Ovary (tissue), 9 donors: Measurements from ENCODE around the gene PRLR. TPM values are rescaled to one million over a fixed set of nuclear protein-coding genes. Genes with fewer than 3 reads are reported as not detected.

Experiments used
- DNase-seq, 5 donors: peaks; one replicate each; pipeline ENCODE4 v3.0.0-alpha.2; 2019 to 2020
- H3K27ac ChIP-seq, 2 donors: fragments of 200-600 bp; one replicate each; pipeline versions ENCODE4 v1.5.1 to v1.8.0; 2019 to 2022
- H3K27me3 ChIP-seq: fragments of 200-600 bp; one replicate; pipeline ENCODE4 v1.8.0; 2022
- H3K36me3 ChIP-seq: fragments of 200-600 bp; sonication (generic); one replicate; pipeline ENCODE4 v1.5.1; 2019
- H3K4me1 ChIP-seq: one replicate; pipeline ENCODE4 v1.8.1; 2013; ENCODE audit warnings: mild to moderate bottlenecking, moderate library complexity; ENCODE audit not compliant: insufficient read depth
- H3K4me3 ChIP-seq: fragments of 200-600 bp; sonication (generic); one replicate; pipeline ENCODE4 v1.5.1; 2017
- H3K9me3 ChIP-seq, 2 donors: fragments of 200-600 bp in 1 of 2; sonication (generic) in 1 of 2; one replicate each; pipeline versions ENCODE4 v1.5.1 to v1.8.1; 2013 to 2019; ENCODE audit warnings: mild to moderate bottlenecking in 1 of 2, moderate library complexity in 1 of 2
- CTCF ChIP-seq, 3 donors: fragments of 450-650 bp in 2 of 3; fragments of 200-600 bp in 1 of 3; IDR thresholded peaks; one replicate each; pipeline versions ENCODE4 v1.5.1 to v1.8.0; 2016 to 2022; ENCODE audit warnings: antibody characterized with exemption in 3 of 3, mild to moderate bottlenecking in 1 of 3
- EP300 ChIP-seq: sonication (generic); formaldehyde crosslinking; IDR thresholded peaks from one replicate; pipeline ENCODE4 v1.6.1; 2017; ENCODE audit warnings: antibody characterized with exemption
- POLR2A ChIP-seq: fragments of 450-650 bp; IDR thresholded peaks from one replicate; pipeline ENCODE4 v1.6.1; 2017; ENCODE audit warnings: antibody characterized with exemption, mild to moderate bottlenecking, moderate library complexity
- WGBS, 3 donors: extraction: QIAGEN DNeasy Blood & Tissue Kit in 1 of 3; methylation state at CpG; one replicate each; pipeline versions ENCODE4 v1.1.5 to v1.1.7; 2013 to 2017; 5-methylcytosine and 5-hydroxymethylcytosine counted together
- intact Hi-C, 4 donors: fragments of 100-400 bp; cut with DNase I; formaldehyde crosslinking; loops; one replicate each; pipeline versions ENCODE4 v1.11.0 to v1.15.1; 2022 to 2023
- polyA plus RNA-seq, 2 donors: library from polyadenylated mRNA; stranded (reverse); fragments of 200-250 nt in 1 of 2; fragments of 350-450 nt in 1 of 2; fragmentation: Illumina TruSeq in 1 of 2; extraction: RNeasy Lipid Tissue Mini Kit (QIAGEN cat#74804) in 1 of 2; gene quantifications; one replicate each; pipeline ENCODE4 v1.2.3, GENCODE V29; 2013 to 2014
- total RNA-seq, 7 donors: library from RNA; depleted of rRNA in 2 of 7; stranded (reverse); fragments of >200 nt in 2 of 7; fragmentation: NEBNext Ultra II Directional in 3 of 7; extraction: Animal tissue kit (Norgen Biotek cat#: 25700) in 3 of 7; gene quantifications; one replicate each; pipeline versions ENCODE4 v1.1.0 to v1.2.4, GENCODE V29; 2016 to 2023
- donor health status: DM: no; HTN: no; CAD: no; lungs with moderate emphysema.
- donor health status: DM: no; HTN: no; CAD: no.
- donor health status: Bipolar disorder and iron deficiency.
- donor health status: DM: yes; HTN: yes; CAD: no.
- donor health status: DM: no; HTN: no; CAD: no.
- donor health status: DM: yes; HTN: yes; CAD: no.

PRLR gene
- total and polyA plus RNA-seq, 9 donors, result 1.8 to 24.5 (median 8.1) TPM

DNA sequence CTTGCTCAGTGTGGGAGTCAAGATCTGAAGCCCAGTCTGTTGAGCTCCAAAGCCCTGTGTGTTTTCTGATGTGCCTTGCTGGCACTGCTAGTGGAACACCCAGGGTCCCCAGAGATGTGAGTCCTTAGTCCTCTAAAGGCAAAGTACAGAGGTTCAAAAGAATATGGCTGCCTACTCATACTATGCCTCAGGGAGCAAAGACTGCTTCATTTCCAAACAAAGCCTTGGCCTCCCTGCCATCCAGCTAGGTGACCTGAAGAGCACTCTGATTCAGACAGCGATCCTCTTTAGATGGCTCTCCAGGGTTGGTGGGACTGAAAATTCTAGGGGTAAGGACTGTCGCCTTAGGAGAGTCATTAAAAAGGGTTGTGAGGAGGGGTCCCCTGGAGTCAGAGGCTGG, 2.0 kb downstream of the PRLR start:
- Histone ChIP-seq H3K4me3 (peak overlapping the region; percentile 71), H3K9me3 (no peaks in the 10 kb centered on the region), H3K27me3 (no peaks in the 10 kb centered on the region), H3K27ac (peak overlapping the region in 1 of 2 donors; percentile 8), H3K36me3 (no peaks in the 10 kb centered on the region), H3K4me1 (peaks cover 21% of the 10 kb centered on the region)
- intact Hi-C loops, result no loop called here
- no peak for DNase-seq
- TF ChIP-seq CTCF (IDR thresholded peaks at IDR 0.05) (no peak), EP300 (no peak), POLR2A (no peak)
- 44 to 91% (median 50%) methylated on average over 2 of the region's 2 CpGs for WGBS, 3 donors

- H3K27me3 ChIP-seq, result no peaks in the 10 kb centered on the region
Observed at GRCh38 chr5:35227720-35228119, 2.6 kb downstream of the PRLR start.

DNA sequence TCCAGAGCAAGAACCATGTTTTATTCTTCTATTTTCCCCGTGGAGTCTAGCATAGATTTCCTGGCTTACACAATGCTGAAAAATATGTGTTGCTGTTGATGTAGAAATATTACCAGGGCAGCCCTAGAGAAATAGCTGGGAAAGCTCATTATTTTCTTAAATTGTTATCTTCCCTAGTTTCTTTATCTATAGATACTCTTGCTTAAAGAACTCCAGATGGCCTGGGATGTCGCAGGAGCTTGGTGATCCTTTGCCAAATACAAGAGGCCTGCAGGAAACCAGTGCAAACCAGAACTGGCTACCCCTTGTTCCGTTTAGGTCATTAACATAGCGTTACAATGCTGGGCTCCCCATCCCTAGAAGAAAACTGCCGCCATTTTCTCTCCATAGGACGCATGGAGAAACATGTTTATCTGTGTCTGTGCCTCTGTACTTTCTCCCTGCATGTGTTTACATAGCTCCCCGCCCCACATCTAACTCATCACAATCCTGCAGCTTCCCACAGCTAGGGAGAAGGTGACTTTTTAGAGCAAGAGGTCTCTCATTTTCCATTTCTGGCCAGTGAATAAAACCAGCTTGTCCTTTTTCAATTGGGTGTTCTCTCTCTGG, 6.4 kb downstream of the PRLR start:
- peak in 1 of 5 donors; percentile 45 for DNase-seq
- Histone ChIP-seq H3K4me3 (no peak overlapping the region), H3K9me3 (no peaks in the 10 kb centered on the region), H3K27ac (peak overlapping the region in 1 of 2 donors; percentile 60), H3K36me3 (no peaks in the 10 kb centered on the region), H3K4me1 (peaks cover 29% of the 10 kb centered on the region), H3K27me3 (no peaks in the 10 kb centered on the region)
- WGBS, 3 donors, result 15 to 30% (median 27%) methylated on average over 7 of the region's 7 CpGs
- intact Hi-C loops, result no loop called here
- TF ChIP-seq EP300 (no peak), POLR2A (no peak), CTCF (IDR thresholded peaks at IDR 0.05) (no peak)

More at GRCh38 chr5:35227720-35228119, 2.6 kb downstream of the PRLR start:
- no peak for DNase-seq
- TF ChIP-seq CTCF (IDR thresholded peaks at IDR 0.05), result no peak
- TF ChIP-seq POLR2A, result no peak
- TF ChIP-seq EP300, result no peak
- 74 to 86% (median 78%) methylated on average over 4 of the region's 4 CpGs for WGBS, 3 donors
- intact Hi-C loops, result no loop called here
- H3K4me1 ChIP-seq, result peaks cover 22% of the 10 kb centered on the region
- H3K36me3 ChIP-seq, result no peaks in the 10 kb centered on the region
- no peaks in the 10 kb centered on the region for H3K9me3 ChIP-seq
- peak overlapping the region; percentile 16 for H3K4me3 ChIP-seq
- peak overlapping the region in 1 of 2 donors; percentile 8 for H3K27ac ChIP-seq

- intact Hi-C loops, result no loop called here
- TF ChIP-seq EP300 (no peak), CTCF (IDR thresholded peaks at IDR 0.05) (no peak), POLR2A (no peak)
- H3K27me3 ChIP-seq, result no peaks in the 10 kb centered on the region
- no peak for DNase-seq
- no peak overlapping the region for H3K27ac ChIP-seq
- H3K36me3 ChIP-seq, result no peaks in the 10 kb centered on the region
- H3K4me3 ChIP-seq, result no peak overlapping the region
- no peaks in the 10 kb centered on the region for H3K9me3 ChIP-seq
- peaks cover 24% of the 10 kb centered on the region for H3K4me1 ChIP-seq
Observed at GRCh38 chr5:35220967-35221366, 9.3 kb downstream of the PRLR start.
